A549 (cell line): Measurements from ENCODE around the gene LRFN3. TPM values are rescaled to one million over a fixed set of nuclear protein-coding genes. Genes with fewer than 3 reads are reported as not detected.

Experiments used
- ATAC-seq, 2 experiments: fragments of 200-7000 bp in 1 of 2; fragments of >200 bp in 1 of 2; cut with Nextera tagmentation in 1 of 2; cut with Tn5 transposase in 1 of 2; 3 replicates each; pipeline versions ENCODE4 v1.8.0 to v1.9.1; 2018 to 2020; ENCODE audit warnings: mild to moderate bottlenecking in 1 of 2, moderate library complexity in 1 of 2
- CTCF ChIA-PET: fragments of 300-600 bp; sonication (Branson Sonifier 250); formaldehyde crosslinking; extraction: SDS; loops from one replicate; lab custom pipeline; 2021; ENCODE audit warnings: antibody characterized with exemption, inconsistent platforms; lab: Yijun Ruan, JAX
- POLR2A ChIA-PET: fragments of 350-600 bp; formaldehyde crosslinking; extraction: SDS; loops from one replicate; lab custom pipeline; 2021; ENCODE audit warnings: antibody characterized with exemption, inconsistent platforms; lab: Yijun Ruan, JAX
- DNase-seq, 2 experiments: peaks; one replicate each; pipeline versions ENCODE4 v3.0.0 to v3.0.0-alpha.2; 2011 to 2016; ENCODE audit warnings: low read depth in 1 of 2, low spot score in 1 of 2
- FAIRE-seq: peaks from 2 replicates; lab custom pipeline; 2011; peaks lifted over from hg19 to GRCh38; lab: Jason Lieb, UNC
- H3K27ac ChIP-seq, 2 experiments: fragments of >200 bp; sonication (Bioruptor Twin); formaldehyde crosslinking; 3 replicates each; pipeline ENCODE4 v1.5.1; 2016 to 2017
- H3K4me1 ChIP-seq: fragments of >200 bp; sonication (Bioruptor Twin); formaldehyde crosslinking; 3 replicates; pipeline ENCODE4 v1.6.1; 2016
- H3K4me2 ChIP-seq: fragments of >200 bp; sonication (Bioruptor Twin); formaldehyde crosslinking; 3 replicates; pipeline ENCODE4 v1.6.1; 2016
- H3K4me3 ChIP-seq: fragments of >200 bp; sonication (Bioruptor Twin); formaldehyde crosslinking; 3 replicates; pipeline ENCODE4 v1.5.1; 2016
- H3K9me3 ChIP-seq: fragments of >200 bp; sonication (Bioruptor Twin); formaldehyde crosslinking; 3 replicates; pipeline ENCODE4 v1.6.1; 2016
- CEBPB ChIP-seq, 2 experiments: fragments of >200 bp in 1 of 2; sonication (Bioruptor Twin) in 1 of 2; formaldehyde crosslinking in 1 of 2; IDR thresholded peaks; 2 replicates each; pipeline ENCODE4 v1.6.1; 2012 to 2016
- EHF ChIP-seq: fragments of 250-450 bp; sonication (Bioruptor Pico); IDR thresholded peaks from 2 replicates; pipeline ENCODE4 v1.5.0; 2020; ENCODE audit warnings: mild to moderate bottlenecking
- EHMT2 ChIP-seq: fragments of 200-600 bp; sonication (generic); IDR thresholded peaks from 2 replicates; pipeline ENCODE4 v1.6.1; 2016; ENCODE audit warnings: antibody characterized with exemption, low read depth, mild to moderate bottlenecking, moderate library complexity
- FOSB ChIP-seq: fragments of 250-450 bp; sonication (Bioruptor Pico); IDR thresholded peaks from 2 replicates; pipeline ENCODE4 v1.5.0; 2020; ENCODE audit warnings: mild to moderate bottlenecking, moderate library complexity
- GATA3 ChIP-seq: IDR thresholded peaks from 2 replicates; pipeline ENCODE4 v1.6.1; 2012; ENCODE audit warnings: borderline replicate concordance
- HOXB13 ChIP-seq: fragments of 250-450 bp; sonication (Bioruptor Pico); IDR thresholded peaks from 2 replicates; pipeline ENCODE4 v1.5.0; 2020; ENCODE audit warnings: low read depth, mild to moderate bottlenecking, moderate library complexity
- KDM1A ChIP-seq: fragments of 200-600 bp; sonication (generic); IDR thresholded peaks from 2 replicates; pipeline ENCODE4 v1.6.1; 2016; ENCODE audit warnings: low read depth, mild to moderate bottlenecking
- MAFK ChIP-seq: fragments of 450-650 bp; IDR thresholded peaks from 2 replicates; pipeline ENCODE4 v1.6.1; 2014; ENCODE audit not compliant: partially characterized antibody
- MYC ChIP-seq: IDR thresholded peaks from 2 replicates; pipeline ENCODE4 v1.6.1; 2012; ENCODE audit warnings: mild to moderate bottlenecking, inconsistent platforms, low read length, improper control_type of control experiment, borderline replicate concordance
- NFE2L2 ChIP-seq: fragments of 150-350 bp; conservative IDR thresholded peaks from 2 replicates; pipeline ENCODE4 v1.6.1; 2014; ENCODE audit warnings: low read length
- RAD21 ChIP-seq, 2 experiments: fragments of >200 bp in 1 of 2; sonication (Bioruptor Twin) in 1 of 2; formaldehyde crosslinking in 1 of 2; IDR thresholded peaks in 1 of 2; conservative IDR thresholded peaks in 1 of 2; 2 replicates in 1 of 2; 3 replicates in 1 of 2; pipeline ENCODE4 v1.6.1; 2012 to 2018; ENCODE audit warnings: inconsistent platforms in 1 of 2
- RCOR1 ChIP-seq: fragments of 150-350 bp; IDR thresholded peaks from 2 replicates; pipeline ENCODE4 v1.6.1; 2014; ENCODE audit warnings: antibody characterized with exemption, low read length, low read depth
- RFX5 ChIP-seq: fragments of 450-650 bp; IDR thresholded peaks from 2 replicates; pipeline ENCODE4 v1.7.1; 2014; ENCODE audit warnings: antibody characterized with exemption, mild to moderate bottlenecking, moderate library complexity
- ZFP36 ChIP-seq: fragments of 450-650 bp; IDR thresholded peaks from 2 replicates; pipeline ENCODE4 v1.6.1; 2014; ENCODE audit warnings: borderline replicate concordance; ENCODE audit not compliant: partially characterized antibody
- ZNF302 ChIP-seq: fragments of 250-450 bp; sonication (Bioruptor Pico); IDR thresholded peaks from 2 replicates; pipeline ENCODE4 v1.9.0; 2021; ENCODE audit warnings: inconsistent platforms, mild to moderate bottlenecking, moderate library complexity
- WGBS: methylation state at CpG from one replicate; pipeline ENCODE4 v1.1.6; 2017; ENCODE audit errors: missing lambda C conversion rate; 5-methylcytosine and 5-hydroxymethylcytosine counted together
- polyA plus RNA-seq, 4 experiments: library from polyadenylated mRNA; depleted of rRNA in 3 of 4; stranded (reverse); fragments of >200 nt; fragmentation: RNase III in 1 of 4; extraction: RNeasy Plus Mini Kit Qiagen cat#74134 plus additional on column Dnase treatment in 1 of 4; gene quantifications; 2 replicates in 3 of 4; 3 replicates in 1 of 4; pipeline ENCODE4 v1.2.3, GENCODE V29; 2011 to 2017
- TF ChIP-seq, protein P1 (sequence below): fragments of 200-600 bp; sonication (generic); IDR thresholded peaks from 2 replicates; pipeline ENCODE4 v1.6.1; 2016; ENCODE audit warnings: antibody characterized with exemption, mild to moderate bottlenecking, moderate library complexity
- TF ChIP-seq, protein P2 (sequence below): fragments of >200 bp; sonication (Bioruptor Twin); formaldehyde crosslinking; IDR thresholded peaks from 2 replicates; pipeline ENCODE4 v1.6.1; 2016

LRFN3 gene
- polyA plus RNA-seq, 2 of the 4 experiments (the other 2 are of a cell fraction): 2.4 to 16.6 TPM

DNA sequence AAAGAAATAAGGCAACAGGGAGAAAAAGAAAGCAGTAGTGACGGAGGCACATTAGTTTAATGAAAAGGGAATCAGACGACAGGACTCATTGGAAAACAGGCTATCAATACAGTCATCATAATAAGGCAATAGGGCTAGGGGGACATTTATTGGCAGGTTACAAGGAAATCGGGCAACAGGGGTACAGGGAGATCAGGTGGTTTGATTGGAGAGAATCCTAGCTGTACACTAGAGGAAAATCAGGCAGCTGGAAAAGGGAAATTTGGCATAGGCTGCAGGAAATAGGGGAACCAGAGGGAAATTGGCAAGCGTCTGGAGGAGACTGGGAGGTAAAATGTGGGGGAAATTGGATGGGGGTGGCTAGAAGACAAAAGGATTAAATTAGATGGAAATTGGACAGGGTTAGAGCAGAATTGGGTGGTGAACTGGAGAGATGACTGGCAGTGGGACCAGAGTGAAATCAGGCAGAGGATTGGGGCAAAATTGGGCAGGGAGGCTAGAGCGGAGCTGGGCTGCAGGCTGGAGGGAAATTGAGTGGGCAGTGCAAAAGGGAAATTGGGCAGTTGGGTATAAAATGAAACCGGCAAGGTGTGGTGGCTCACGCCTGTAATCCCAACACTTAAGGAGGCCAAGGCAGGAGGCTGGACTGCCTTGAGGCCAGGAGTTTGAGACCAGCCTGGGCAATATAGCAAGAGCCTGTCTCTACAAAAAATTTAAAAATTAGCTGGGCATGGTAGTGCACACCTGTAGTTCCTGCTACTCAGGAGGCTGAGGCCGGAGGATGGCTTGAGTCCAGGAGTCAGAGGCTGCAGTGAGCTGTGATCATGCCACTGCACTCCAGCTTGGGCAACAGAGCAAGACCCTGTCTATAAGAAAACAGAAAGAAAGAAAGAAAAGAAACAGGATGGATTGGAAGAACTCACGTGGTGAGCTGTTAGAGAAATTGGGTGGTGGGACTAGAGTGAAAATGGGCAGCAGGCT is 7.4 kb downstream of the LRFN3 start:
- WGBS: 76% methylated on average over 9 of the region's 9 CpGs
- no peak for ATAC-seq
- CTCF ChIA-PET: interaction anchor here (1.2 kb wide), 1 partner anchor 62 kb away, joined by 5 read pairs; no protein-coding TSS in a partner anchor

DNA sequence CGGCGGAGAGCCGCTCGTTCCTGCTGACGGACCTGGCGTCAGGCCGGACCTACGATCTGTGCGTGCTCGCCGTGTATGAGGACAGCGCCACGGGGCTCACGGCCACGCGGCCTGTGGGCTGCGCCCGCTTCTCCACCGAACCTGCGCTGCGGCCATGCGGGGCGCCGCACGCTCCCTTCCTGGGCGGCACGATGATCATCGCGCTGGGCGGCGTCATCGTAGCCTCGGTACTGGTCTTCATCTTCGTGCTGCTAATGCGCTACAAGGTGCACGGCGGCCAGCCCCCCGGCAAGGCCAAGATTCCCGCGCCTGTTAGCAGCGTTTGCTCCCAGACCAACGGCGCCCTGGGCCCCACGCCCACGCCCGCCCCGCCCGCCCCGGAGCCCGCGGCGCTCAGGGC is 8.4 kb downstream of the LRFN3 start:
- DNase-seq (no peak), ATAC-seq (no peak), FAIRE-seq (no peak)
- POLR2A ChIA-PET: interaction anchor here (1.1 kb wide), 1 partner anchor 13 kb away, joined by 3 read pairs; no protein-coding TSS in a partner anchor
- CTCF ChIA-PET: interaction anchor here (0.6 to 1.2 kb wide), 2 partner anchors 60 to 63 kb away, joined by 3 to 5 read pairs; no protein-coding TSS in a partner anchor
- H3K9me3 ChIP-seq: no peaks in the 10 kb centered on the region
- no peak overlapping the region for H3K4me3 ChIP-seq
- no peaks in the 10 kb centered on the region for H3K4me1 ChIP-seq
- no peak overlapping the region for H3K27ac ChIP-seq
- WGBS: 94% methylated on average over 44 of the region's 52 CpGs
- TF ChIP-seq KDM1A (no peak), FOSB (CRISPR knock-in tag) (no peak), CEBPB (IDR thresholded peaks at IDR 0.05) (no peak)
- no peak overlapping the region for H3K4me2 ChIP-seq

More for the DNA sequence above, 7.4 kb downstream of the LRFN3 start:
- Histone ChIP-seq H3K27ac (no peak overlapping the region), H3K4me2 (no peak overlapping the region), H3K4me3 (no peak overlapping the region), H3K9me3 (no peaks in the 10 kb centered on the region), H3K4me1 (no peaks in the 10 kb centered on the region)
- TF ChIP-seq, protein P1, sequence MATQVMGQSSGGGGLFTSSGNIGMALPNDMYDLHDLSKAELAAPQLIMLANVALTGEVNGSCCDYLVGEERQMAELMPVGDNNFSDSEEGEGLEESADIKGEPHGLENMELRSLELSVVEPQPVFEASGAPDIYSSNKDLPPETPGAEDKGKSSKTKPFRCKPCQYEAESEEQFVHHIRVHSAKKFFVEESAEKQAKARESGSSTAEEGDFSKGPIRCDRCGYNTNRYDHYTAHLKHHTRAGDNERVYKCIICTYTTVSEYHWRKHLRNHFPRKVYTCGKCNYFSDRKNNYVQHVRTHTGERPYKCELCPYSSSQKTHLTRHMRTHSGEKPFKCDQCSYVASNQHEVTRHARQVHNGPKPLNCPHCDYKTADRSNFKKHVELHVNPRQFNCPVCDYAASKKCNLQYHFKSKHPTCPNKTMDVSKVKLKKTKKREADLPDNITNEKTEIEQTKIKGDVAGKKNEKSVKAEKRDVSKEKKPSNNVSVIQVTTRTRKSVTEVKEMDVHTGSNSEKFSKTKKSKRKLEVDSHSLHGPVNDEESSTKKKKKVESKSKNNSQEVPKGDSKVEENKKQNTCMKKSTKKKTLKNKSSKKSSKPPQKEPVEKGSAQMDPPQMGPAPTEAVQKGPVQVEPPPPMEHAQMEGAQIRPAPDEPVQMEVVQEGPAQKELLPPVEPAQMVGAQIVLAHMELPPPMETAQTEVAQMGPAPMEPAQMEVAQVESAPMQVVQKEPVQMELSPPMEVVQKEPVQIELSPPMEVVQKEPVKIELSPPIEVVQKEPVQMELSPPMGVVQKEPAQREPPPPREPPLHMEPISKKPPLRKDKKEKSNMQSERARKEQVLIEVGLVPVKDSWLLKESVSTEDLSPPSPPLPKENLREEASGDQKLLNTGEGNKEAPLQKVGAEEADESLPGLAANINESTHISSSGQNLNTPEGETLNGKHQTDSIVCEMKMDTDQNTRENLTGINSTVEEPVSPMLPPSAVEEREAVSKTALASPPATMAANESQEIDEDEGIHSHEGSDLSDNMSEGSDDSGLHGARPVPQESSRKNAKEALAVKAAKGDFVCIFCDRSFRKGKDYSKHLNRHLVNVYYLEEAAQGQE: no peak
- TF ChIP-seq GATA3 (no peak), EHF (no peak), NFE2L2 (no peak), MYC (no peak), RCOR1 (no peak), EHMT2 (no peak), ZFP36 (no peak), RAD21 (conservative IDR thresholded peaks at IDR 0.05 in 1 of 2, IDR thresholded peaks at IDR 0.05 in 1 of 2) (no peak), HOXB13 (CRISPR knock-in tag) (no peak), RFX5 (no peak), ZNF302 (no peak)
- TF ChIP-seq, protein P2, sequence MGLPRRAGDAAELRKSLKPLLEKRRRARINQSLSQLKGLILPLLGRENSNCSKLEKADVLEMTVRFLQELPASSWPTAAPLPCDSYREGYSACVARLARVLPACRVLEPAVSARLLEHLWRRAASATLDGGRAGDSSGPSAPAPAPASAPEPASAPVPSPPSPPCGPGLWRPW: no peak
- peak; percentile 36 for FAIRE-seq
- DNase-seq: no peak
- POLR2A ChIA-PET: interaction anchor here (1.1 kb wide), 1 partner anchor 12 kb away, joined by 3 read pairs; no protein-coding TSS in a partner anchor

DNA sequence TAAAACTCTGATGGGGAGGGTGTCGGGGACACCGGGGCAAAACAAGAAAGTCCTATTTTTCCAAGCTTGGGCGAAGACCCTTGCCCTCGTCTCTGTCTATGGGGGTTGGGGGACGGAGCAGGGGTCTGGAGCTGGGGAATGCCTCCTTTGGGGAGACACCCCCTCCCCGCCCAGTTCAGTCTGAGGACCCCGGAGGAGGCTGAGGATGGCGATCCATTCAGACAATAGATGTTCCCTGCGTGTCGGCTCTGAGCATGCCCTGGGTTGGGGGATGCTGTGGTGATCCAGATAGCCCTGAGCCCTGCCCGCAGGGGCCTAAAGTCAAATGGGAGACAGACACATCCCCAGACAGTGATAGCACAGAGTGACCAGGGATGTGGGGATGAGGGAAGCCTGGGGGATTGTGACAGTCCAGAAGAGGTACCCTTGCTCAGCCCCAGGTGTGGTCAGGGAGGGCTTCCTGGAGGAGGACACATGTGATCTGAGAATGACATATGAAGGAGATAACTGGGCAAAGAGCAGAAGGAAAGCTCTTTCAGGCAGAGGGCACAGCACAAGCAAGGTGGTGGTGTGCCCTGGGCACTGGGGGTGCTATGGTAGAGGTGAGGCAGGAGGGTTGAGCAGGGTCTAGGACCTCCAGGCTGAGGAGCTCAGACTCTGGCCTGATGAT is 9.1 kb downstream of the LRFN3 start:
- TF ChIP-seq ZFP36 (peak; percentile 98), MAFK (no peak), EHF (no peak)
- POLR2A ChIA-PET: no interaction called here
- Histone ChIP-seq H3K4me2 (no peak overlapping the region), H3K4me3 (no peak overlapping the region), H3K9me3 (no peaks in the 10 kb centered on the region), H3K27ac (no peak overlapping the region), H3K4me1 (no peaks in the 10 kb centered on the region)
- no peak for ATAC-seq
- CTCF ChIA-PET: interaction anchor here (0.6 to 2.4 kb wide), 4 partner anchors 35 to 126 kb away, joined by 3 to 10 read pairs (median 4); partner anchors contain the start of gene NFKBID
- no peak for FAIRE-seq
- no peak for DNase-seq
- WGBS: 89% methylated on average over 11 of the region's 11 CpGs
